NCI-H1105 (cell line): ENCODE data around the gene UTP11.

Experiments
- DNase-seq: peaks from one replicate; lab custom pipeline; 2025; lab: John Stamatoyannopoulos, UW

UTP11 gene

GRCh38 chr1:38003261-38004250, 9.0 kb upstream of the UTP11 start:
- DNase-seq = no peak

GRCh38 chr1:38004284-38005108, 8.0 kb upstream of the UTP11 start:
- no peak for DNase-seq

GRCh38 chr1:38005195-38006007, 7.1 kb upstream of the UTP11 start, which contains the start of gene FHL3:
TSS of gene FHL3 (minus strand) at chr1:38005514. CDS start at chr1:37999412, 6,102 bp downstream.
- peak; percentile 42 for DNase-seq

- DNase-seq = no peak
Observed at GRCh38 chr1:38006008-38006828, 6.3 kb upstream of the UTP11 start.

GRCh38 chr1:38009088-38009840, 3.3 kb upstream of the UTP11 start:
- DNase-seq = no peak

- DNase-seq = no peak
Observed at GRCh38 chr1:38009841-38010180, 2.7 kb upstream of the UTP11 start.

DNA sequence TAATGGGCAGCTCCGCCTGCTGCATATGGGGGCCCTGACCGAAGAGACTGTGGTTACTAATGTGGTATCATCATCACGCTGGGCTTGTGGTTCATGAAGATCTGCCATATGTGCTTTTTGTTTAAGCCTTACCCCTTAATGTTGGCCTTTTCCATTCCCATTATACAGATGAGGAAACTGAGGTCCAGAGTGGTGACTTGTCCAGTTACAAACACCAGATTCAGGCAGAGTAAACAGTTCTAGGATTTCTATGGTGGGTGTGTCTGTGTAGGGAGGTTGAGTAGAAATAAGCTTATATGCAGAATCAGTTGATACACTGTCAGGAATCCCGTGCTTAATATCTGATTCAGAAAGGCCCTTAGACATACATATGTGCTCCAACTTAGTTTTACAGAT, 691 bp downstream of the UTP11 start:
- no peak for DNase-seq

GRCh38 chr1:38014171-38014570, 1.6 kb downstream of the UTP11 start:
- DNase-seq = no peak

DNA sequence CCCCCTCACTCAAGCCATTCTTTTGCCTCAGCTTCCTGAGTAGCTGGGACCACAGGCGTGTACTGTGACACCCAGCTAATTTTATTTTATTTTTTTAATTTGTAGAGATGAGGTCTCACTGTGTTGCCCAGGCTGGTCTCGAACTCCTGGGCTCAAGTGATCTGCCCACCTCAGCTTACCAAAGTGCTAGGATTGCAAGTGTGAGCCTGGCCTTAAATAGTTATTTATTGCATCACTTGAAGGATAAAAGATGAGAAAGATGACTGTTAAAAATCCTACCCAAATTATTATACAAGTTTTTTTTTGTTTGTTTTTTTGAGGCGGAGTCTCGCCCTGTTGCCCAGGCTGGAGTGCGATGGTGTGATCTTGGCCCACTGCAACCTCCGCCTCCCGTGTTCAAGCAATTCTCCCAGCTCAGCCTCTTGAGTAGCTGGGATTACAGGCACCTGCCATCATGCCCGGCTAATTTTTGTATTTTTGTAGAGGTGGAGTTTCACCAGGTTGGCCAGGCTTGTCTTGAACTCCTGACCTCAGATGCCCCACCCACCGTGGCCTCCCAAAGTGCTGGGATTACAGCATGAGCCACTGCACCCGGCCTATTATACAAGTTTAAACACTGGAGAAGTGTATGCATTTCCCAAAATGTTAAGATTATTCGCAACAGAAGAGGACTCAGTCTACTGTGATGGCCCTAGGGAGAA, 2.3 kb downstream of the UTP11 start:
- no peak for DNase-seq

GRCh38 chr1:38015978-38016725, 3.6 kb downstream of the UTP11 start:
- DNase-seq = no peak

DNA sequence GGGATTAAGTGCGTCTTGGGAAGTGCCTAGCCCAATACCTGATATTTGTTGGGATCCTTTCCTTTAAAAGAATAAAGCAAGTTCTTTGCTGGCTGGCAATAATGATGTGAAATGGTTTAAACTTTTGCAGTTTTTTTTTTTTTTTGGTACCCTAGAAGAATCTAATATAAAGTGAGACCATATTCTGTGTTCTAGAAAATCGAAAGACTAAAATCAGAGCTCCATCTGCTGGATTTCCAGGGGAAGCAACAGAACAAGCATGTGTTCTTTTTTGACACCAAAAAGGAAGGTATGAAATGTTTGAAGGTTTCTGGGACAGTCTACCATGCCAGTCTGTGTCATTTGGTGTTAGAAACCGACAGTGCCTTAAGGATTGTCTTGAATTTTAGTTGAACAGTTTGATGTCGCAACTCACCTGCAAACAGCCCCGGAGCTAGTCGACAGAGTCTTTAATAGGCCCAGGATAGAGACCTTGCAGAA, 6.4 kb downstream of the UTP11 start:
- DNase-seq = no peak

GRCh38 chr1:38020396-38020795, 7.9 kb downstream of the UTP11 start:
- DNase-seq = no peak

DNA sequence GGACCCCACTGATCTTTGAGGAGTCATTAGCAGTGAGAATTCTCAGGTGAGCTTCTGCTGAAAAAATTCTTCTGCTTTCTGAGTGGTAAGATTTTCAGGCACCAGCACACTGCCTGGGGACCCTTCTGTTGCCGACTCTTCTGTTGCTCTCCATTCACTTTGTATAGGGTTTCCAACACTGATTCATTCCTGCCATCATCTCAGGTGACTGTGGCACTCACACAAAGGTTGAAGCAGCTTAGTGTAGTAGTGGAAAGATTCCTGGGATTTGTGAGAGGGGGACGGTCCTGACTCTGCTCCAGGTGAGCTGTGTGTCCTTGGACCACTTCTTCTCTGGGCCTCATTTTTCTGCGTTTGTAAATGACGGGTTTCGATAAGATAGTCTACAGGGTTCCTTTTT, 9.4 kb downstream of the UTP11 start:
- DNase-seq = no peak

DNA sequence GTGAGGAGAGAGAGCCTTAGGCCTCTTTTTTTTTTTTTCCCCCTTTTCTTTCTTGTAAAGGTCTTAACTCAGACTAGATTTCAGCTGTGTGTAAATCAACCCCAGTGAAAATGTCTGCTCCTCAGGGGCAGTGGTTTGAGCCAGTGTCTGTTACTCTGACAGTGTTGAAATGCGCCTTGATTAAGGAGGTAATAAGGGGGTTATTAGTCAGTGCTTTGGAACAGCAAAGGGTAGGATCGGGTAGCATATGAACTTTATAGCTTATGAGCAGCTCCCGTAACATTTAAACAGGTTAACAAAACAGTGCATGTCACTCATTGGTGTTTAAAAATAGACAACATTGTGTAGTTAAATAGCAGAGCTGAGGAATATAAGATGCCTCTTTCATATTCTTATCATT, 10.3 kb downstream of the UTP11 start:
- DNase-seq = no peak

GRCh38 chr1:38025233-38025632, 12.7 kb downstream of the UTP11 start:
- no peak for DNase-seq

- DNase-seq = no peak
Observed at GRCh38 chr1:38025664-38026063, 13.1 kb downstream of the UTP11 start.

- peak; percentile 69 for DNase-seq
Observed at GRCh38 chr1:38026592-38027200, 14.2 kb downstream of the UTP11 start.
